SK-N-SH (cell line): Measurements from ENCODE around the gene CST9.

Source experiments
- CTCF ChIP-seq: fragments of 200-600 bp; sonication (generic); IDR thresholded peaks from 2 replicates; pipeline ENCODE4 v1.6.1; 2017; ENCODE audit warnings: antibody characterized with exemption, mild to moderate bottlenecking, moderate library complexity
- EP300 ChIP-seq, 2 experiments: IDR thresholded peaks; 2 replicates each; pipeline versions ENCODE4 v1.4.0 to v1.6.1; 2012; ENCODE audit warnings: borderline replicate concordance in 1 of 2, low read depth in 1 of 2, low read length in 1 of 2
- EZH2phosphoT487 ChIP-seq: fragments of 200-600 bp; sonication (generic); IDR thresholded peaks from 2 replicates; pipeline ENCODE4 v1.6.1; 2017; ENCODE audit warnings: low read depth, mixed run types, mild to moderate bottlenecking, antibody characterized with exemption, moderate library complexity, borderline replicate concordance
- MAX ChIP-seq: IDR thresholded peaks from 2 replicates; pipeline ENCODE4 v1.4.0; 2012; ENCODE audit warnings: low read depth
- POLR2AphosphoS5 ChIP-seq: IDR thresholded peaks from 2 replicates; pipeline ENCODE4 v1.6.1; 2012; ENCODE audit warnings: low read depth, low read length
- YY1 ChIP-seq: IDR thresholded peaks from 2 replicates; pipeline ENCODE4 v1.4.0; 2012; ENCODE audit warnings: low read depth, mild to moderate bottlenecking

- TF ChIP-seq CTCF: no peak
- no peak for TF ChIP-seq EP300 (IDR thresholded peaks at IDR 0.05; ENCODE audit: borderline replicate concordance in 1 of 2, low read depth in 1 of 2, low read length in 1 of 2)
- no peak for TF ChIP-seq YY1
- no peak for TF ChIP-seq POLR2AphosphoS5
- no peak for TF ChIP-seq MAX
- no peak for TF ChIP-seq EZH2phosphoT487
Observed at GRCh38 chr20:23588434-23589403, 17.0 kb downstream of the CST9 start.
